ENCODE measurements around the gene PRICKLE4. TPM values are rescaled to one million over a fixed set of nuclear protein-coding genes. Genes with fewer than 3 reads are reported as not detected.

Gene PRICKLE4
- total and polyA plus RNA-seq, 2 of the 8 experiments (the other 6 are each of a cell fraction or from before 2014, with no cell fraction given) = 0.32 to 1.4 TPM

DNA sequence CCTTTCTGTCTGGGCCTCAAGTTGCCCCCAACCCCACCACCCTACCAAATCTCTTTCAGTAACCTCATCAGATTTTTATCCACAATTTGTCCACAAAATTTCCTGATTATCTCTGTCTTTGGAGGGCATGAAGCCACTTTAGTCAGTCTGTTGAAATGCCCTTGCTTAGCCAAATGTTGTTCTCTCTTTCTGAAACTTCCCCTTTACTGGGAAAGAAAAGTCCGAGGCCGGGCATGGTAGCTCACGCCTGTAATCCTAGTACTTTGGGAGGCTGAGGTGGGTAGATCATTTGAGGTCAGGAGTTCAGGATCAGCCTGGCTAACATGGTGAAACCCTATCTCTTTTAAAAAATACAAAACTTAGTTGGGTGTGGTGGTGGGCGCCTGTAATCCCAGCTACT lies 40.7 kb downstream of the PRICKLE4 start (continued):
- TF ChIP-seq GABPA (IDR thresholded peaks at IDR 0.05; ENCODE audit: borderline replicate concordance, insufficient read depth, low read length) = no peak
- TF ChIP-seq HDAC2 (IDR thresholded peaks at IDR 0.05; ENCODE audit: borderline replicate concordance in 1 of 2, low read depth in 2 of 2, low read length in 2 of 2) = no peak
- TF ChIP-seq SUZ12 (IDR thresholded peaks at IDR 0.05; ENCODE audit: low read length) = no peak
- TF ChIP-seq BRCA1 (IDR thresholded peaks at IDR 0.05; ENCODE audit: low read depth, low read length) = no peak
- no peak for TF ChIP-seq SIX5 (IDR thresholded peaks at IDR 0.05; ENCODE audit: low read depth, low read length)
